GM23338 (cell line): ENCODE data around the gene NPHP1. TPM values are rescaled to one million over a fixed set of nuclear protein-coding genes. Genes with fewer than 3 reads are reported as not detected.

Source experiments
- microRNA-seq: library from miRNA; unstranded; fragments of <30 nt; microRNA quantifications from one replicate; pipeline ENCODE4, GENCODE V29; 2017
- polyA plus RNA-seq: library from polyadenylated mRNA; unstranded; fragments of >200 nt; fragmentation: Nextera tagmentation; extraction: Ambion mirVana; gene quantifications from 2 replicates; pipeline ENCODE4 v1.2.1, GENCODE V29; 2016
- small RNA-seq: library from RNA; depleted of rRNA; stranded (forward); fragments of <200 nt; gene quantifications from one replicate; pipeline ENCODE3, GENCODE V24; 2014; ENCODE audit warnings: low replicate concordance
- total RNA-seq: library from RNA; depleted of rRNA; stranded (reverse); fragments of >200 nt; shearing (Covaris generic); gene quantifications from 2 replicates; pipeline ENCODE4 v1.2.3, GENCODE V29; 2014; rRNA removed

Gene NPHP1
- total and polyA plus RNA-seq, 2 experiments from 2014 or later: 4.6 to 10.0 TPM

Small RNA genes within 50 kb of the gene (microRNA-seq; reads per million reads assigned to microRNA genes)
- not detected for gene MIR4436B1

Small RNA genes within 50 kb of the gene (small RNA-seq; reads per million reads assigned to genes)
- gene MIR4436B1: not detected

Other genes starting within 250 kb of the NPHP1 start
- 9.3 and 10.2 TPM in 2 replicates for gene MALL, start 89.2 kb downstream of the NPHP1 start, total RNA-seq
- gene MALL, start 89.2 kb downstream of the NPHP1 start, polyA plus RNA-seq: 5.3 and 5.9 TPM in 2 replicates
- 34.1 and 40.2 TPM in 2 replicates for gene MTLN, start 7.5 kb upstream of the NPHP1 start, total RNA-seq
- 151 and 175 TPM in 2 replicates for gene MTLN, start 7.5 kb upstream of the NPHP1 start, polyA plus RNA-seq